HT-29 (cell line): ENCODE results near the gene ATF2. TPM values are rescaled to one million over a fixed set of nuclear protein-coding genes. Genes with fewer than 3 reads are reported as not detected.

Source experiments
- DNase-seq: peaks from one replicate; pipeline ENCODE4 v3.0.0-alpha.2; 2015; ENCODE audit warnings: low spot score
- small RNA-seq: library from RNA; depleted of rRNA; stranded (forward); fragments of <200 nt; gene quantifications from one replicate; pipeline ENCODE3, GENCODE V24; 2014
- total RNA-seq: library from RNA; depleted of rRNA; stranded (reverse); fragments of >200 nt; shearing (Covaris generic); gene quantifications from 2 replicates; pipeline ENCODE4 v1.2.3, GENCODE V29; 2014; rRNA removed

Gene ATF2
- total RNA-seq, 1 experiment from 2014 or later = 14.6 TPM

DNA sequence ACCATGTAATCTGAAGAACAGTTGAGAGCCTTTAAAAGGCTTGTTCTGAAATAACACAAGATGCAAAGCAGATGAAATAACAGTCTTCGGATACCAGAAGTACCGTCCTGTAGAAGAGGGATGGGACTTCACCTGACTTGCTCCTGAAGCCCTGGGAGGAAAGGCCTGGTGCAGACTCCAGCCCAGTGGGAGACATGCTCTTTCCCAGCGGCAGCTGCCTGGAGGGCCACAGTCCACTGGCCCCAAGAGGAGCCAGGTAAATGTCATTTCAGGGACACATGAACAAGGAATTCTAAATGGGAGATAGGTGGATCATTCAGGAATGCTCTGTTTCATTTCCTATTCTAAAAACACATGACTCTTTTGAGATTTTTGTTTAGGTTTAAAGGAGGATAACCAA lies 140.2 kb downstream of the ATF2 start:
- no peak for DNase-seq

DNA sequence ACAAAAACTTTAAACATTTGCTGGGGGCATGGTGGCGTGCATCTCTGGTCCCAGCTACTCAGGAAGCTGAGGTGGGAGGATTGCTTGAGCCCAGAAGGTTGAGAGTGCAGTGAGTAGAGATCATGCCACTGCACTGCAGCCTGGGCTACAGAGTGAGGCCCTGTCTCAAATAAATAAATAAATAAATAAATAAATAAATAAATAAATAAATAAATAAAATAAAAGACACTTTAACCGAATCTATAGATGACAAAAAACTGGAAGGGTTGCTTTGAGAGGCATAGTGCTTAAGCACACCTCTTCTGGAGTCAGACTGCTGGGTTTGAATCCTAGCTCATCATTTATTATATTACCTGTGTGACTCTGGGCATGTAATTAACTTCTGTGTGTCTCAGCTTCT lies 141.6 kb downstream of the ATF2 start:
- DNase-seq = no peak

DNA sequence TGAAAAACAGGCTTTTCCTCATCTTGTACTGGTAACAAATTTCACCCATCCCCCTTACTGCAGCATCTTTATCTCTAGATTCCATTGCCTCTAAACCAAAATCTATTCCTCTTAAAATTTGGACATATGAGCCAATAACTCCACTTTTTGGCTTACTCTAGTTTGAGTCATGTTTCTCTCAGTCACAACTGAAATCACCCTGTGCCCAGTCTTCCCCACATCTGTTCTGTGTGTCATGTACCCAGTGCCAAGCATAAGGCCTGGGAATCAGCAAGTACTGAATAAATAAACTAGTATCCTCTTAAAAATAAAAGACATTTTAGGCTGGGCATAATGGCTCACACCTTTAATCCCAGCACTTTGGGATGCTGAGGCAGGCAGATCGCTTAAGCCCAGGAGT lies 142.1 kb downstream of the ATF2 start:
- no peak for DNase-seq

DNA sequence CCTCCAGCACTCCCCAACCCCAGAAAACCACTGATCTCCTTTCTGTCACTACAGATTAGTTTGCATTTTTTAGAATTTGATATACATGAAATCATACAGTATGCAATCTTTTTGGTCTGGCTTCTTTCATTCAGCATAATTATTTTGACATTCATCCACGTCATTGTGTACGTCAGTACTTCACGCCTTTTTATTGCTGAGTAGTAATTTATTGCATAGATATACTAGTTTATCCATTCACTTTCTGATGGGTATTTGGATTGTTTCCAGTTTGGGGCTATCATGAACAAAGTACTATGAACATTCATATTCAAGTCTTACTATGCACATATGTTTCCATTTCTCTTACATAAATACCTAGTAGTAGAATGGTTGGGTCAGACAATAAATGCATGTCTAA lies 142.8 kb downstream of the ATF2 start:
- no peak for DNase-seq

DNA sequence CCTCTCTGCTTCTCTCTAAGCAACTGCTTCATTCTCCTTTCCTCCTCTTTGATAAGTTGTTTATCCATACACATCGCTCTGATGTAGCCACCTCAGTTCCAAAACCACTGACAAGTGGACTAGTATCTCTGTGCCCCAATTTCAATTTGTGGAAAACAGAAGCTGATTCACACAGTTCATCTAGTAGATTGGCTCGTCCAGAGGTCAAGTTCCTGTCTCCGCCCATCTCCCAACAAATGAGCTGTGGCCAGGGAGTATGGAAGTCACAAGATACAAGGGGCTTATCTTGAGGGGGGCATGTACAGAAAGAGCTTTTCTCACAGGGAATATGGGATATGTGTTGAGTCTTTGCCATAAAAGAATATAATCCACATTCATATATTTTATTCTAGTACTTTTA lies 145.1 kb downstream of the ATF2 start:
- DNase-seq = no peak

Small RNAs within 50 kb of the gene (small RNA-seq; reads per million reads assigned to genes)
- not detected for gene MIR933
- not detected for gene RF02271
- not detected for gene RNU6-1290P
- gene RNU6-763P = not detected

Other genes starting within 250 kb of the ATF2 start
- gene CHN1, start 162.8 kb downstream of the ATF2 start, total RNA-seq = 0.70 TPM in 1 of 2 replicates, not detected in the other
- 108 and 131 TPM in 2 replicates for gene ATP5MC3, start 13.5 kb upstream of the ATF2 start, total RNA-seq